ENCODE results near the gene IL4R.
"Not testable (repeated sequence)": the region's sequence is repeated elsewhere in the genome, so short reads cannot be mapped to it uniquely, and the experiment has no call there.

Gene IL4R

DNA sequence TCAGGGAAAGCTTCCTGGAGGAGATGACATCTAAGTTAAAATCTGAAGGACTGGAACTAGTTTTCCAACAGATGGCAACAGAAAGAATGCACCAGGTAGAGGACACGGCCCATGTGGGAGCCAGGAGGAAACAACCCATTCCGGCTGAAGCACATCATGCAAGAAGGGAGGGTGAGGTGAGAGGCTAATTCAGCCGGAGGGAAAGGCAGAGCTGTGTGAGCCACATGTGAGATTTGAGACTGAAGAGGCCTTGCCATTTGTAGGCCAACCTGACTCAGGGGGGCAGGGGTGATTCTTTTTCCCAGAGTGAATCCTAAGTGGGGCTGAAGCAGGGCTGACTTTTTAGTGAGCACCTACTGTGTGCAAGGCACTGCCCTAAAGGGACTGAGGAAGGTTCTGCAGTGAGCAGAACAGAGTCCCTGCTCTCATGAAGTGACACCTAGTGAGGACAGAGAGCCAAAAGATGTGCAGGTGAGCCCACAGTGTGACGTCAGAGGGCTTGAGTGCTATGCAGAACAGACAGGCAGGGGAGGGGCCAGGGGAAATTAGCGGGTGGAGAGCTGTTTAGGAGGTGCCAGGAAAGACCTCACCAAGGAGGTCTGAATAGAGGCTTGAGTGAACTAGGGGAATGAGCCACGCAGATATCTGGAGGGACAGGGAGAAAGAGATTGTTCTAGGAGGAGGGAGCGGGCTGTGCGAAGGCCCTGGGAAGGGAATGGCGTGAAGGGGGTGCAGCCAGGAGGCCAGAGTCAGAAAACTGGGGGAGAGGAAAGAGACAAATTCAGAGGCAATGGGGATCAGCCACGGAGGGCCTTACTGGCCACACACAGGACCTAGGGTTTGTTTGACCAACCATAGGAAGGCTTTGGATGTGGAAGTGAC is 68.4 kb downstream of the IL4R start:
- no peak for DNase-seq (ENCODE audit: low read depth)

DNA sequence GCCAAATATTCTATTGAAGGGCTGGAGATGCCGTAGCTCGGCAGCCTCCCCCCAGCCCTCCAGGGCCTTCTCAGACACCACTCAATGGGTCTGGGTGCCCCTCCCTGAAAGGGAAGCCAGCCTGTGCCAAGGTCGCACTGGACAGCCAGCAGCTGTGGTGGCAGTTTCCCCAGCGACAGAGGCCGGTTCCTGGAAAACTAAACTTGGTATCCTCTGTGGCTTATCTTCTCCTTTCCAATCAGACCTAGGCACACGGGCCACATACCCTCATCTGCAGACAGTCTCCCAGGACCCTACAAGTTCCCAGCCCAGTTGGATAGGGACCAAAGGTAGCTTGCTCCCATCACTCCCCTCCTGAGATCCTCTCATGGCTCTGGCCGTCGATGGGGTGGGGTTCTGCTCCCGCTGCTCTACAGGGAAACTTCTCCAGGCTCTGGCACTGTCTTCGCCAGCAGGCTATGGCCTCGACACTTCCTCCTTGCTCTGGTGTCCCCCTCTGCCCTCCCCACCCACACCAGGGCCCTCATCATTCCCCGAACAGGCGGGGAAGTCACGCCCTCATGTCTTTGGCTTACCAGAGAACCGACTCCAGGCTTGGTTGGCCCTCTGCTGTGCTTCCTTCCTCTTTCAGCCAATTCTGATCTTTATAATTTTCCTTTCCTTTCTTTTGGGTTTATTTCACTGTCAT is 69.9 kb downstream of the IL4R start:
- no peak for DNase-seq (ENCODE audit: low read depth)

DNA sequence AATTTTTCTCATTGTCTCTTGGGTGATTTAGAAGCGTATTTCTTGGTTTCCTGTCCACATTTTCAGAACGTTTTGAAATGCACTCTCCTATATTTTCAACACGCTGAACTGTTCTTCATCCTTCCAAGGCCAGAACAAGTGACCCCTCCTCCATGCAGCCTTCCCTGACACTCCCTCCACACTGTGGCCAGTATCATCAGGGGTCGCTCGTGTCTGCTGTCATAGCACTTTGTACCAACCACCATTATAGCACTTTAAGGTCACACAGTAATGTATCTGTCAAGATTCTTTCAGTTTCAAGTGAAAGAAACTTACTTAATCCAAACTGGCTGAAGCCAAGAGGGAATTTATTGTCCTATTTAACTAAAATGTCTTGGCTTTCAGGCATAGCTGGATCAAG is 70.7 kb downstream of the IL4R start:
- DNase-seq (ENCODE audit: low read depth) = no peak

DNA sequence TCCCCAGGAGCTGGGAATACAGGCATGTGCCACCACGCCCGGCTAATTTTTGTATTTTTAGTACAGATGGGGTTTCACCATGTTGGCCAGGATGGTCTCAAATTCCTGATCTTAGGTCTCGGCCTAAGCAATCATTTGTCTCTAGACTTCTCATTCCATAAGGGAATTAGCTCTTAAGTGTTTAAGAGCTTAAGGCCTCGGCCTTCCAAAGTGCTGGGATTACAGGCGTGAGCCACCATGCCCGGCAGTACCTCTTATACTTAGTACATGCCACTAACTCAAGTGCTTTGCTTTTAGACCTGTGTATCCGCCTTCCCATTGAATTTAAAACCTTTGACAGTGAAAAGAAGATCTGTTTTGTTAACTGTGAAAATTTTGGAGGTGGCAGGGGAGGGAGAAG is 71.6 kb downstream of the IL4R start:
- DNase-seq (ENCODE audit: low read depth) = no peak

DNA sequence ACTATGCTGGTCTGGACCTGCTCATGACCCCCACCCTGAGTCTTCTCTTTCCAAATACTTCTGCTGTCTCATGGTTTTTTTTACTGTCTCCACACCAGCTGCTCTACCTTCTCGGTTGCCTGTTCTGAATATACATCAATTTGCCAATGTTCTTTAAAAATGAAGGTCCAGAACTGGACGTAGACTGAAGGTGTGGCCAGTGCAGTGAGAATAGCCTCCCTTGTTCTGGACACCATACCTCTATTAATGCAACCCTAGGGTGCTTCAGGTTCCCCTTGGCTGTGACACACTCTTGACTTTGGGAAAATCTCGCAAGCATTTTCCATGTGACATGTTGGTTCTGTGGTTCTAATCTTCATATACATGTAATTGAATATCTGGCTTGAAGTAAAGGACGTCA is 72.9 kb downstream of the IL4R start:
- DNase-seq (ENCODE audit: low read depth) = no peak

DNA sequence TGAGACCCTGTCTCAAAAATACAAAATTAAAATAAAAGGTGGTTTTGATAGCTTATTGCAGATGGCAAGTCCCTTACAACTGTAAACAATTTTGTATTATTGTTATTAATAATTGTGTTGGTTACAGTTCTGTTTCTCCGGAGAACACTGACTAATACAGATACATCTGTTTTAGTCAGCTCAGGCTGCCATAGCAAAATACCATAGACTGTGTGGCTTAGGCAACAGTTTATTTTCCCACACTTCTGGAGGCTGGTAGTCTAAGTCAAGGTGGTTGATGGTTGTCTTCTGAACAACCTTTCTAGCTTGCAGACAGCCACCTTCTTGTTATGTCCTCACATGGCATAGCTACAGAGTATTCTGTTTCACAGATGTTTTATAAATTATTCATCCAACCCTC is 74.0 kb downstream of the IL4R start:
- DNase-seq (ENCODE audit: low read depth) = no peak

DNA sequence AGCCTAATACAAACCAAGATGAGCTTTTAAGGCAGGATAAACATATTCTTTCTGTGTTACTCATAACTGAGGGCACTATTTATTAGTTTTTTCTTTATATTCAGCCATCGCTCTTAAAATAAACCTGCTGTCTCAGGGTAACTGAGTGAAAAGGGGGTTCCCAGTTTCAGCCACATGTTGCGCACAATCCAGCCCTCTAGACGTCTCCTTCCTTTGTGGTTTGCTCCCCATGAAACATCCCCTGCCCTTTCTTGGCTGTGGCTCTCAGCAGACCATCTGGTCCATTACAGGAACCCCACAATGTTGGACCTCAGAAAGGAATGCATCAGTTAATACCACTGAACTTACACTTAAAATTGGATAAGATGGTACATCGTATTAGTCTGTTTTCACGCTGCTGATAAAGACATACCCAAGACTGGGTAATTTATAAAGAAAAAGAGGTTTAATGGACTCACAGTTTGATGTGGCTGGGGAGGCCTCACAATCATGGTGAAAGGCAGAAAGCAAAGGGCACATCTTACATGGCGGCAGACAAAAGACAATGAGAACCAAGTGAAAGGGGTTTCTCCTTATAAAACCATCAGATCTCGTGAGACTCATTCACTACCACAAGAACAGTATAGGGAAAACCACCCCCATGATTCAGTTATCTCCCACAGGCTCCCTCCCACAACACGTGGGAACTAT is 75.6 kb downstream of the IL4R start:
- DNase-seq (ENCODE audit: low read depth) = no peak

DNA sequence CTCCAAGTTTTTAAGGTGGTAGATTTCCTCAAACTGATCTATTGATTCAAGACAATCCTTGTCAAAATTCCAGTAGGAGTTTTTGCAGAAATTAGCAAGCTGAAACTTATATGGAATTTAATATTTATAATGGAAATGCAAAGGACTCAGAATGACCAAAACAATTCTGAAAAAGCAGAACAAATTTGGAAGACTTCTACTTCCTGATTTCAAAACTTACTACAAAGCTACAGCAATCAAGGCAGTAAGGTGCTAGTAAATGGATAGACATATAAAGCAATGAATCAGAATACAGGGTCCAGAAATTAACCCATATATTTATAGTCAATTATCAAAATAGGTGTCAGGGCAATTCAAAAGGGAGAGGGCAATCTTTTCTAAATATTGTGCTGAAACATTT is 76.4 kb downstream of the IL4R start:
- DNase-seq (ENCODE audit: low read depth) = no peak

DNA sequence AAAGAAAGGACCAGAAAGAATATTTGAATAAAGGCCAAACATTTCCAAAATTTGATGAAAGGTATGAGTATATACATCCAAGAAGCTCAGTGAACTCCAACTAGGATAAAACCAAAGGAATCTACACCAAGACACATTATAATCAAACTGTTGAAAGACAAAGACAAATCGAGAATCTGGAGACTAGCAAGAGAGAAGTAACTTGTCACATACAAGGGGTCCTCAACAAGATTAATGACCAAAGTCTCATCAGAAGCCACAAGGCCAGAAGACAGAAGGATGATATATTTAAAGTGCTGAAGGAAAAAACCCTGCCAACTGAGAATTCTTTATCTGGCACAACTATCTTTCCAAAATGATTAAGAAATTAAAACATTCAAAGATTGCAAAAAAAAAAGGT is 78.9 kb downstream of the IL4R start:
- no peak for DNase-seq (ENCODE audit: low read depth)

DNA sequence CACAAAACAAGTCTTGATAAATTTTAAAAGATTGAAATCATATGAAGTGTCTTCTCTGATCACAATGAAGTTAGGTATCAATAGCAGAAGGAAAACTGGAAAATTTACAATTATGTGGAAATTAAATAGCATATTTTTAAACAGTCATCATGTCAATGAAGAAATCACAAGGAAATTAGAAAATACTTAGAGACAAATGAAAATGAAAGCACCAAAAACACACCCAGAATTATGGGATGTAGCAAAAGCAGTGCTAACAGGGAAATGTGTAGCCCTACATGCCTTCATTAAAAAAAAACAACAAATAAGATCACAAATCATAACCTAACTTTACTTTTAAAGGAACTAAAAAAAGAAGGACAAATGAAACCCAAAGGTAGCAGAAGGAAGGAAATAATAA is 80.7 kb downstream of the IL4R start:
- DNase-seq (ENCODE audit: low read depth) = no peak

DNA sequence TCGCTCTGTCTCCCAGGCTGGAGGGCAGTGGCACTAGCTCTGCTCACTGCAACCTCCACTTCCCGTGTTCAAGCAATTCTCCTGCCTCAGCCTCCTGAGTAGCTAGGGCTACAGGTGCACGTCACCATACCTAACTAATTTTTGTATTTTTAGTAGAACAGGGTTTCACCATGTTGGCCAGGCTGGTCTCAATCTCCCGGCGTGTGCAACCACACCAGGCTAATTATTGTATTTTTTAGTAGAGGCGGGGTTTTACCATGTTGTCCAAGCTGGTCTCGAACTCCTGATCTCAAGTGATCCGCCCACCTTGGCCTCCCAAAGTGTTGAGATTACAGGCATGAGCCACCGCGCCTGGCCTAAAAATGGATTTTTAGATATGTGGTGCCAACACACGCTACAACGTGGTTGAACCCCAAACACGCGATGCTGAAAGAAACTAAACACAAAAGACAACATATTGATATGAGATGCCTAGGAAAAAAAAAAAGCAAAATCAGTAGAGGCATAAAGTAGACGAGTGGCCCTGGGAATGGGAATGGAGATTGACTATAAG is 84.6 kb downstream of the IL4R start:
- DNase-seq (ENCODE audit: low read depth) = not testable (repeated sequence)

DNA sequence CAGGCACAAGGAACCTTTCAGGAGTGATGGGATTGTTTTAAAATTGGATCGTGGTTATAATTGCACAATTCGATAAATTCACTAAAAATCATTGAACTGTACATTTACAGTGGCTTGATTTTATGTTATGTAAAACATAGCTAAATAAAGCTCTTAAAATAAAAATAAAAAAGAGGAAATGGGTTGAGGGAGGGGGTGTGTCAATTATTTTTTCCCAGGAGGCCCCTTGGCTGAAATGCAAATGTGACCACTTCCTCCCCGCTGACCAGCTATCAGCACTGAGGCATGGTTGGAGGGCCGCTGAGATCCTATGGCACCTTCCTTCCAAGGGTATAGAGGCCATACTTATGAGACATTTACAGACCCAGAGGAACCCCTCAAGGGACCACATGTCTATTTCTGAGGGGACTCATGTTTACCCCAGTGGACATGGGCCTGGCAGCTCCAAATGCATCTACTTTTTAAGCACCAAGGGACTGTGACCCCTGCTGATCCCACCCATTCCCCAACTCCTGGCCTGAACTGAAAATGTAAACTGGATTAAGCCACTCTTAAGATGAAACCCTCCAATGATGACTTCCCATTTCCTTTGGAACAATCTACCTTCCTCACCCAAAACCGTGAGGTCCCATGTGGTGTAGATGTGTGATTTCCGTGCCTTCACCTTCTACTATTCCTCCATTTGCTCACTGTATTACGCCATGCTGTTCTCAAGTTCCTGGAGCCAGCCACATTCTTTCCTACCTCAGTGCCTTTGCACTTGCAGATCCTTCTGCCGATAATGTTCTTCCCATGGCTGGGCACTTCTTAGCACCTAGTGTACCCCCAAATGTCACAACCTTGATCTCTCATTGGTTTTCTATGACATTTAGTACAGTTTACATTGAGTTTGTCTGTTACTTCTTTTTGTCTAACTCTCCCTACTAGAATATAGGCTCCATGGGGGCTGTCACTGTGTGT is 85.4 kb downstream of the IL4R start:
- DNase-seq (ENCODE audit: low read depth) = no peak

DNA sequence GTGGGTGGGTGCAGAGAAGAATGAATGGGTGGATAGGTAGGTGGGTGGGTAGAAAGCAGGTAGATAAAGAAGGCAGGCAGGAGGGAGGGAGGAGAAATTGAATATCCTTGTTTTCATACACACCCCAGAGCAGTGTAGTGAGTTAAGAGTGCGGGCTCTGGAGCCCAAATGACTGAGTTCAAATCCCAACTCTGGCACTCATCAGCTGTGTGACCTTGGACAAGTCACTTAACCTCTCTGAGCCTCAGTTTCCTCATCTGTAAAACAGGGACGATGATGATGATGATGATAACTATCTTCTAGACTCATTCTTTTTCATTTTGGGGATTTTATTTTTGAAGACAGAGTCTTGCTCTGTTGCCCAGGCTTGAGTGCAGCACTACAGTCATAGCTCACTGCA is 86.2 kb downstream of the IL4R start:
- no peak for DNase-seq (ENCODE audit: low read depth)

DNA sequence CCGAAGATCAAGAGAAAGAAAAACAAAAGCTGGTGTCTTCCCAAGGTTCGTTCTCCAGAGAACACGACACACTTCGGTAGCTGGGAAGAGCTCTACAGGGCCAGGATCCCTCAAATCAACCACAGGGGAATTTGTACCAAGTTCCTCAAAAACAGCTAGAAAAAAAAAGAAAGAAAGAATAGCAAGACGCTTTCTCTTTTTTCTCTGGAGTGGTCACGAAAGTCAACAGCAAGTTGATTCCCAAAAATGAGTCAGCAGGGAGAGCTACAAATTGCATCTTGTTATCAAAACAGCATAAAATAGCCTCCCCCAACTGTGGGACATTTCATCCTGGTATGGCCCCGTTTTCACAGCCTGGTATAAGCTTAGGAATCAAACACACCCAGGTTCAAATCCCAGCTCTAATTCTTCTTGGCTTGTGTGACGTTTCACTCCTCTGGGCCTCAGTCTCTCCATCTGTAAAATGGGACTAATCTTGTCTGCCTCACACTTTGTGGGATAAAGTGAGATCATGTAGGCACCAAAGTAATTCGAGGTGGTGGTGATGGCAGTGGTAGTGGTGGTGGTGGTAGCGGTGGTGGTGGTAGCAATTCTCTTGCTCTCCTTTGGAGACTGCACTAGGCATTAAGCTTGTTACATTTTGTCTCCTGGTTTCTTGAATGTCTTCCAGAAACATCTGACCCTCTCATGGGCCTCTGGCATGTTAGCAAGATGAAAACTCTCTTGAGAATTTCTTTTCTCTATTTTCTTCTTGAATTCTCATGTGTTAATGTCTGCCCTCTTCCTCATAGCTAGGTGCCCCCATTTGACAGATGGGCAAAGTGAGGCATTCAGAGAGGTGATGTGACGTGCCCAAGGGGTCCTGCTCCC is 87.2 kb downstream of the IL4R start:
- DNase-seq (ENCODE audit: low read depth) = no peak

DNA sequence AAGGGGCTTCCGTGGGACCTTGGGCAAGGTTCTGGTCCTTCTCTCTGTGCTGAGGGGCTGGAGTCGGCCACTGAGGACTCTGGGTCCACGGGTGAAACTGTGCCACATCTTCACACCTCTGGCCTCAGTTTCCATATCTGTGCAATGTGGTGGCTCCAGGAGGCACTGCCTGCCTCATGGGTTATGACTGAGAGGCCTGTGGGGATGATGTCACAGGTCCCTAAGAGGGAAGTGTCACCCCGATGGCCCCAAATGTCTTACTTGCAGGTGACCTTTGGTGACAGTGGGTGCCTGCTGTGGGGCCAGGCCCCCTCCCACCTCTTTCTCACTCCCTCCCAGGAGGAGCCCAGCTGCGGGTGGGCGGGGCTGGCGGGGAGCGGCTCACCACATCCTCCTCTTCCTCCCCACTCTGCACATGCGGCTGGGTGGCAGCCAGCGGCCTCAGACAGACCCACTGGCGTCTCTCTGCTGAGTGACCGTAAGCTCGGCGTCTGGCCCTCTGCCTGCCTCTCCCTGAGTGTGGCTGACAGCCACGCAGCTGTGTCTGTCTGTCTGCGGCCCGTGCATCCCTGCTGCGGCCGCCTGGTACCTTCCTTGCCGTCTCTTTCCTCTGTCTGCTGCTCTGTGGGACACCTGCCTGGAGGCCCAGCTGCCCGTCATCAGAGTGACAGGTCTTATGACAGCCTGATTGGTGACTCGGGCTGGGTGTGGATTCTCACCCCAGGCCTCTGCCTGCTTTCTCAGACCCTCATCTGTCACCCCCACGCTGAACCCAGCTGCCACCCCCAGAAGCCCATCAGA is 88.2 kb downstream of the IL4R start, which contains the start of gene IL21R:
TSS of gene IL21R (plus strand) at position 407 of the 801 bp plus-strand sequence. CDS start 27,898 bp downstream, outside the sequence.
- peak; percentile 76 for DNase-seq (ENCODE audit: low read depth)

DNA sequence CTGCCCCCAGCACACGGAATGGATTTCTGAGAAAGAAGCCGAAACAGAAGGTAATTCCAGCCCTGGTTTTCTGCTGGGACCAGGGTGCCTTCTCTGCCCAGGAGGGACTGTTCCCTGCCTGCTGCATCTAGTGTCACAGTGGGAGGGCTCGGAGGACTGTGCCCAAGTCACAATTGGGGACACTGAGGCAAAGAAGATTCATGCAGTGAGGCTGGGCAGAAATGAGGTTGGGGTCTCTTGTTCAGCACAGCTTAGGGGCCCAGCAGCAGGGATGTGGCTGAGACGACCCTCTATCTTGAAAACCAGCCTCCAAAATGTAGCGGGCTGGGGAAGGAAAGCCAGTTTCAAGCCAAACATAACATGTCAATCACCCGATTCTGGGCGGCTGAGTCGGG is 88.8 kb downstream of the IL4R start:
- DNase-seq (ENCODE audit: low read depth) = no peak

DNA sequence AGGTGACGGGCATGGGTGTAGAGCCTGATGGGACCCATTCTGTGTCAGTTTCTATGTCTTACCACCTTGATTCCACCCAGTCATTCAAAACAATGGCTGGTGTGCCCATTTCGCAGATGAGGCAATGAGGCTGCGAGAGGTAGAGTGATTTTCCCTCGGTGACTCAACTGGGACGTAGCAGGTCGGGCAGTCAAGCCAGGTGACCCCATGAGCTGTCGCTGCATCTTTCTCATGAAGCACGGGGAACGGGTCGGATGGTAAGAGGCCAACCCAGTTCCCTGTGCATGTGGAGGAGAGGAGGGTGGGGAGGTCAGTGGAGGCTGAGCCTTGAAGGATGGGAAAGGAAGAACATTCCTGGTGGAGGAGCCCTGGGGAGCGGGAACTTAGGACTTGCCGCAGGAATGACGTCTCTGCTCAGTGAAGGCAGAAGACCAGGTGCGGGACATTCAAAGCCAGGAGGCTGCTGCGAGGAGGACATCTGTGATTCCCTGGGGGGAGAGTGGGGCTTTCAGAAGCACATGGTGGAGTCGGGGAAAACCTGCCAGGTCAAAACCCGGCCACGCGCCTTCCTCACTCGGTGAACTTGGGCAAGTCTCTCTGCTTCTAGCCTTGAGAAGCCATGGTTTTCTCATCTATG is 89.3 kb downstream of the IL4R start:
- peak; percentile 28 for DNase-seq (ENCODE audit: low read depth)

DNA sequence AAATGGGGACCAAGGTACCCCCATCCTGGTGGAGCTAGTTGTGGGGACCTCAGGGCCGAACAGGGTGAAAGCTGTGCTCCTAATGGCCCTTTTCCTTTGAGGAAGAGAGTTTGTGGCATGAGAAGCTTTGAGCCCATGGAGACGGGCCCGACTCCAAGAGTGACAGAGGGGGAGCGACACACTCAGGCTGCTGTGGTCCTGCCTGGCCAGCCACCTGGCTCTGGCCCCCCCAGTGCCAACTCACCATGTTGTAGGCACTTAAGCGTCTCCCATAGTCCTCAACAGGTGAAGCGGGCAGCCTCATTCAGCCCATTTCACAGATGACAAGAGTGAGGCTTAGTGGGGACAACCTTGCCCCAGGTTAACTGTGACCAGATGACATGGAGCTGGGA is 89.8 kb downstream of the IL4R start:
- DNase-seq (ENCODE audit: low read depth) = no peak

All from activated T-helper 9 cell treated with anti-CD3 and anti-CD28 coated beads, Interleukin-2, amount 50 U/mL, for 16 hours (primary cell).